NCI-H460 (cell line): Measurements from ENCODE around the gene AVP. TPM values are rescaled to one million over a fixed set of nuclear protein-coding genes. Genes with fewer than 3 reads are reported as not detected.
"Not testable (repeated sequence)": the region's sequence is repeated elsewhere in the genome, so short reads cannot be mapped to it uniquely, and the experiment has no call there.

Experiments
- DNase-seq: peaks from one replicate; pipeline ENCODE4 v3.0.0-alpha.2; 2016; ENCODE audit warnings: low read depth; ENCODE audit errors: extremely low read depth
- total RNA-seq: library from RNA; depleted of rRNA; stranded (reverse); fragments of >200 nt; shearing (Covaris generic); gene quantifications from 2 replicates; pipeline ENCODE4 v1.2.3, GENCODE V29; 2014

The AVP gene
- total RNA-seq, 1 experiment from 2014 or later: not detected

DNA sequence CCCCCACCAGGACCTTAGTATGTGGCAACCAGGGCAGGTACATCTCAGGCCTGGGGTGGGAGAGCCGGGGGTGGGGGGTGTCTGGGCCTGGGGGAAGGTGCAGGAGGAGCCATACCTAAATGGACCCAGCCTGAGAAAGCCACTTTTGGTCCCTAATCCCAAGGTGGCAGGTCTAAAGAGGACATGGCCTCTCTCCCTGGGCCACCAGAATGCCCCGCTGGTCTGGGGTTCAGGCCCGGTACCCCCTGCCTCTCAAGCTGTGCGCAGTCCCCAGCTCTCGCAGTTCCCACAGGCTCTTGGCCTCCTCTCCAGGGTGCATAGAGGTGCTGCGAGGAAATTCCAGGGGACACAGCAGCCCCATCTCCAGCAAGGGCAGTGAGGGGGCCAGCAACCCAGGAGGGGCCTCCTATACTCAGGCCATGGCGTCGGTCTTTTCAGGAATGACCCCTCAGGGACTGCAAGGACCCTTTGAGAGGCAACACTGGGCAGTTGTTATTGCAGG lies 1.1 kb upstream of the AVP start:
- DNase-seq: no peak

DNA sequence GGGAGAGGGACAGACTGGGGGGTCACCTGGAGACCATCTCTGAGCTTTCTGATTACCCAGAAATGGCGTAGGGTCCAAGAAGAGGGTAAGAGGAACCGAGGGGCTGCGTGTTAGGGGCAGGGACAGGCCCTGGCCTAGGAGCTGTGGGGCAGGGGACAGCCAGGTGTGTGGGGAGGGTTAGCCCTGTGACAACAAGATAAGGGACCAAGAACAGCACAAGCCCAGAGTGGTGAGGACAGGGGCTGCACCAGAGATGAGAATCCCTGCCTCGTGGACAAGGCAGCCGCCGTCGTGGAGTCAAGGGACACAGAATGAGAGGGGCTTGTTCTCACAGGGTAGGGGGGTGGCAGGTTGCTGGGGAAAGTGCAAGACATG lies 449 bp upstream of the AVP start:
- DNase-seq: no peak

DNA sequence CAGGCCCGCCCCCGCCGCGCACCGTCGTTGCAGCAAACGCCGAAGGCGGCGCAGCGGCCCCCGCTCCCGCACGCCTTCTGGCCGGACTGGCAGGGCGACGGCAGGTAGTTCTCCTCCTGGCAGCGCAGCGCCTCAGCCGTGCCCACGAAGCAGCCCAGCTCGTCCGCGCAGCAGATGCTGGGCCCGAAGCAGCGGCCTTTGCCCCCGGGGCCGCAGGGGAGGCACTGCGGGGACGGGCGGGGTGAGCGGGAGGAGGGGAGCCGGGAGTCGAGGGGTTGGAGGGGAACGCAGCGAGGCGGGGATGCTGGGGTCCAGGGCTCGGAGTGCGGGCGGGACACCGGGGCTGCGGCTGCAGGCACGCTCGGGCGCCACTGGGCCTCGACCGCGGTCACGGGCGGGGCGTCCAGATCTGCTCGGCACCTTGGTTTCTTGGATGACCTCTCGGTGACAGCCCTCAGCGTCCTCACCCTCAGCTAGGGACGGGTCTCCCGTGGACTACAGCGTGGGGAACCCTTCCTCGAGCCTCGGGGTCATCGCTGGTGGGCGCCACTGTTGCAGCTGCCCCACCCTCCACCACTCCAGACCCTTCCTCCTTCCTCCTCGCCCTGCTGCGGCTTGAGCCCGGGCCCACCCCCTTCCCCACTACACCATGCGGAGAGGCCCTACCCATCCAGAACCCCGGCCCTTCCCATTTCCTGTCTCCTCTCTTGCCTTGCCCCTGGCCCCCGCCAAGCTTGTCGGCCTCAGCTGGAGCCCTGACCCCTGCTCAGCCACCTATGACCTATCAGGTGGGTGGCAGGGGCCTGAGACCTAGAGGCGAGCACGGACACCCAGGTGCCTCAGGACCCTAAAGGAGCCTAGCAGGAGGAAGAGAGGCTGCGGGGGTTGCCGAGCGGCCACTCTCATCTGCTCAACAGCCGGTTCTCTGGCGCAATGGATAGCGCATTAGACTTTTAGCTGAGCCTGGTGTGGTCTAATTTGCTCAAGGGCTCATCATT lies 1.3 kb downstream of the AVP start:
- DNase-seq: no peak

DNA sequence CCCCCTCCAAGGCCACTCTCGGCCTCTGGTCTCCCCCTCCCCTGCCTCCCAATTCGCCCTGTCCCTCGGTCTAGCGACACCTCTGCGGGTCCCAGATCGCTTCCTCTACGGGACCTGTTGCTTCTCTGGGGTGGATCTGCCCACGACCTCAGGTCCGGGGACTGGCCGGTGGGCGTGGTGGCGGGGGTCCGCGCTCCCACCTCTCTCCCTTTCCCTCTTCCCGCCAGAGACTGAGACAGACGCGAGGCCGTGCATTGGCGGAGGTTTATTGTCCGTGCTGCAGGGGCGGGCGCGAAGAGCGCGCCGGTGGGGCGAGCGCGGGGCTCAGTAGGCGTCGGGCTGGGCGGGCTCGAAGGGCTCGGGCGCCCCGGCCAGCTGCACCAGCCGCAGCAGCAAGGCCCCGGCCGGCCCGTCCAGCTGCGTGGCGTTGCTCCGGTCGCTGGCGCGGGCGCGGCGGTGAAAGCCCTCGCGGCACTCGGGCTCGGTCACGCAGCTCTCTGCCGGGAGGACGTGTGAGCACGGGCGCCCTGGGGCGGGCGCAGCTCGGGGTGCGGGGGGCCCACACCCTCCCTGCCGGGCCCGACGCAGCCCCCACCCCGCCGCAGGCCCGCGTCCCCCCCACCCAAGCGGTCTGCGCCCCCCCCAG lies 2.1 kb downstream of the AVP start:
- no peak for DNase-seq

DNA sequence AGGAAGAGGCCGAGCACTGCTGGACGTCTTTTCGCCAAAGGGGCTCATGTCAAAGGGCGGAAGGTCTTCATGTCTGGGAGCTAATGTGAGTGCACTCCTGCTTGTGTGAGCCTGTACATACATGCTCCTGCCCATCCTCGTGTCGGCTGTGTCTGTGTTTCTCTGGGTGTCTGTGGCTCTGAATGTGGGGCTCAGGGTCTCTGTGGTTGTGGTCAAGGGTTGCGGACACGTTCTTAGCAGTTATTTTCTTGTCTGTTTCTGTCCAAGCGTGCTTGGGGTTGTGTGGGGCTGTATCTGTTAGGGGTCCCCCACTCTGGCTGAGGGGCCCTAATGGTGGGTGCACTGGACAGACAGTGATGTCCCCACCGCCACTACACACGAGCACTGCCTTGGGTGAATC lies 2.9 kb downstream of the AVP start:
- no peak for DNase-seq

DNA sequence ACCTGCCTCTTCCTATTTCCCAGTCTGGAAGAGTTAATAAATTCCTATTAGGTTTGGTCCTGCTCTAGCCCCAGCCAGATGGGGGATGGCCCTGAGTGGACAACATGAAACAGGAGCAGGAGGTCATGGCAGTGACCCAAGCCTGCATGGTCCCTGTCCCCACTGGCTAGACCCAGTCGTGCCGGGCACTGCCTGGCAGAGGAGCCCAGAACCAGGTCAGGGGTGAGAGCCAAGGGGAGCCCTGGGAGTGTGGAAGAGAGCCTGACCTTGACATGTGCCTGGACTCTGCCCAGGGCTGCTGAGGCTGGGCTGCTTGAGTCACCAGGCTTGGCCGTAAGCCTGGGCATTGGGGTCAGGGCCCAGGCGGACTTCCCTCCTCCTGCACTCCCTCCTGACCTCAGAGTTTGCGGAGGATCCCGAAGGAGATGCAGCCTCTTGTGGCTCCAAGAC lies 3.6 kb downstream of the AVP start:
- no peak for DNase-seq

DNA sequence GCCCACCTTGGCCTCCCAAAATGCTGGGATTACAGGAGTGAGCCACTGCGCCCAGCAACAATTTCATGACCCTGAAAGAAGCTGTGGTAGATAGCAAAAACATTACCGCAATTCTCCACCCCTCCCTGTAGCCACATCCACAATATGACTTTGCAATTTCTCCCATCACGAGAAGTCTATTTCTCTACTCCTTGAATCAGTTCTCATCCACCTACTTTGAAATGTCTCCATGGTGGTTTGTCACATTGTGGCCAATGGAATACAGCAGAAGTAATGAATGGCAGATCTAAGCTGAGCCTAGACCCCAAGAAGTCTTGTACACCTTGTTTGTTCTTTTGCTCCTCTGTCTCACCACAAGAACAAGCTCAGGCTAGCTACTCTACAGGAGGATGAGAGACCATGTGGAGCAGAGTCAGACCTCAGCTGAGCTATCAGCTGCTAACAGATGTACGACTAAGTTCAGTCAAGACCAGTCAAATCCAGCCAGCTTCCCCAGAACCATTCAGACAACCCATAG lies 6.8 kb downstream of the AVP start:
- no peak for DNase-seq

DNA sequence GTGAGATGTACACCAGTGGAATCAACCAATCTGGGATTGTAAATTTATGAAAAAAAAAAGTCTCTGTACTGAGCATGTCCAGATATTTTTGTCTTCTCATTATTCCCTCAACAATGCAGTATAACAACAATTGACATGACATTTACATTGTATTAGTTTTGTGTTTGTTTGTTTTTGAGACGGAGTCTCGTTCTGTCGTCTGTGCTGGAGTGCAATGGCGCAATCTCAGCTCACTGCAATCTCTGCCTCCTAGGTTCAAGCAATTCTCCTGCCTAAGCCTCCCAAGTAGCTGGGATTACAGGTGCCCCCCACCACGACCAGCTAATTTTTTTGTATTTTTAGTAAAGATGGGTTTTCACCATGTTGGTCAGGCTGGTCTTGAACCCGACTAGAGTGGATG lies 9.2 kb downstream of the AVP start:
- not testable (repeated sequence) for DNase-seq

DNA sequence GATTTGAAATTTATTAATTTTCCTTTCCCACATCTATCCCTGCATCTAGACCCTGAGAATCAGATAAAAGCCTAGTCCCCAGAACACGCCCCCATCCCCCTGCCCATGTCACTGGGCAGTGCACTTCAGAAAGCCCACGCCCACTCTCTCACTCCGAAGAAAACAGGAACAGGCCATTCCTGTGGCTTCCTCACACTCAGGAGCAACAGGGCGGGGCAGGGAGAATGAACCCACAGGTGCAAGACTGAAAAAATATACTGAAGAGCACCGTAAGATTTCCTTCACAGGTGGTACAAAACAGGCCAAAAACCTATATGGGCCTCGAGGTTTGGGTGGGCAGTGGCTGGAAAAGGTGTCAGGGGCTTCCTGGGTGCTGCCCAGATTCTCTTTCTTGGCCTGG lies 9.7 kb downstream of the AVP start:
- no peak for DNase-seq

DNA sequence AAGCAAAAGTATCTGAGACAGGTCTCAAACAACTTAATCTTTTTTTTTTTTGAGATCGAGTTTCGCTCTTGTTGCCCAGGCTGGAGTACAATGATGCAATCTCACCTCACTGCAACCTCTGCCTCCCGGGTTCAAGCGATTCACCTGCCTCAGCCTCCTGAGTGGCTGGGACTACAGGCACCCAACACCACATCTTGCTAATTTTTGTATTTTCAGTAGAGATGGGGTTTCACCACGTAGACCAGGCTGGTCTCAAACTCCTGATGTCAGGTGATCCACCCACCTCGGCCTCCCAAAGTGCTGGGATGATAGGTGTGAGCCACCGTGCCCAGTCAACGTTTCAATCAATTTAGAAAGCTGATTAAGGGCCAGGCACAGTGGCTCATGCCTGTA lies 11.3 kb downstream of the AVP start:
- not testable (repeated sequence) for DNase-seq

DNA sequence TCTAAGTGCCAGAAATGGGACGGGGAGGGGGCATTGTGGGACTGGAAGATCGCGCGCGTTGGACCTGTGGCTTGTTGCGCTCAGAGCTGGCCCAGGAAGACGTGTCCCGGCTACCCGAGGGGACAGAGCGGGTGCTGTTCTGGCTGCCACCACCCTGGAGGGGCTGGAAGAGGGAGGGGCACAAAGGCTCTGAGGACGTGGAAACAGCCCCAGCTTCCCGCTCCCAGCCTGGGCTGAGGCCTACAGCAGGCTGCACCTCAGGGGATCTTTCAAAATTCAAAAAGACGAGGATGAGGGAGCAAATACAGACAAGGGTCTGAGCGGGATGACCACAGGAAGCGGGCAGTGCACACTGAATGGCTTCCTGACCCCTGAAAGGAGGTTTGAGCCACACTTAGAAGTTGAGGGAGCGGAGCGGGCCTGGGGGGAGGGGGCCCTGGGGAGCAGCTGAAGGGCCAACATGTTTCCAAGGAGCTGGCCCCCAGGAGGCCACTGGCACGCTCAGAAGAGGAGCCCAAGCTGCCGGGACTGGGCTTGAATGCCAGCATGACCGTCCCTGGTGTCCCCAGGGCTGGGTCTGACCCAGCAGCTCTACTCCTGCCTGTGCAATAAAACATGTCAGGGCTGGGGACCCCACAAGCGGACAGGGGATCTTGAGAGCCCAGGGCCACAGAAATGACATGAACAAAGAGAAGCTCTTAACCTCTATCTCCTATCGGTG lies 11.8 kb downstream of the AVP start:
- DNase-seq: no peak

DNA sequence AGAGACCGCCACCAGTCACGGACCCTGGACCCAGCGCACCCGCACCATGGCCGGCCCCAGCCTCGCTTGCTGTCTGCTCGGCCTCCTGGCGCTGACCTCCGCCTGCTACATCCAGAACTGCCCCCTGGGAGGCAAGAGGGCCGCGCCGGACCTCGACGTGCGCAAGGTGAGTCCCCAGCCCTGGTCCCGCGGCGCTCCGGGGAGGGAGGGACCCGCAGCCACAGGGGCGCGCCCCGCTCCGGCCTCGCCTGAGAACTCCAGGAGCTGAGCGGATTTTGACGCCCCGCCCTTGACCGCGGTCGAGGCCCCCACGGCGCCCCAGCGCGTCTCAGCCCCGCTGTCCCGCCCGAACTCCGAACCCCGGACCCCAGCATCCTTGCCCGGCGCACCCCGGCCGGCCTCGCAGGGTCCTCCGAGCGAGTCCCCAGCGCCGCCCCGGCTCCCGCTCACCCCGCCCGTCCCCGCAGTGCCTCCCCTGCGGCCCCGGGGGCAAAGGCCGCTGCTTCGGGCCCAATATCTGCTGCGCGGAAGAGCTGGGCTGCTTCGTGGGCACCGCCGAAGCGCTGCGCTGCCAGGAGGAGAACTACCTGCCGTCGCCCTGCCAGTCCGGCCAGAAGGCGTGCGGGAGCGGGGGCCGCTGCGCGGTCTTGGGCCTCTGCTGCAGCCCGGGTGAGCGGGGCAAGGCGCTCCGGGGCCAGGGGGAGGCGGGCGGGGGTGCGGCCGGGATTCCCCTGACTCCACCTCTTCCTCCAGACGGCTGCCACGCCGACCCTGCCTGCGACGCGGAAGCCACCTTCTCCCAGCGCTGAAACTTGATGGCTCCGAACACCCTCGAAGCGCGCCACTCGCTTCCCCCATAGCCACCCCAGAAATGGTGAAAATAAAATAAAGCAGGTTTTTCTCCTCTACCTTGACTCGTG lies 12.7 kb downstream of the AVP start, which contains the start of gene OXT:
OXT (plus strand) TSS at position 11 of the 920 bp plus-strand sequence; CDS start at position 47, 36 bp downstream.
- DNase-seq: no peak

DNA sequence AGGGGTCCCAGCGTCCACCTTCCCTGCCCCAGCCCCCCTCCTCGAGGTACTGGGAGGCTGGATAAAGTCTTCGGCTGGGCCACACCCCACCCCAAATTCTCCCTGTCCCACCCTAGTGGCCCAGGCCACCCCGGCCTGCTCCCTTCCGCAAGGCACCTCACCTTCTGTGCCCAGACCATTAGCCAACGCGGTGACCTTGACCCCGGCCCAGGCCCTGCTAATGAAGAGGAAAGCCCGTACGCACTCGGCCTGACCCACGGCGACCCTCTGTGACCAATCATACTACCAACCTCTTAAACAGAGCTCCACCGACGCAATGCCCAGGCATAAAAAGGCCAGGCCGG lies 13.3 kb downstream of the AVP start:
- no peak for DNase-seq

DNA sequence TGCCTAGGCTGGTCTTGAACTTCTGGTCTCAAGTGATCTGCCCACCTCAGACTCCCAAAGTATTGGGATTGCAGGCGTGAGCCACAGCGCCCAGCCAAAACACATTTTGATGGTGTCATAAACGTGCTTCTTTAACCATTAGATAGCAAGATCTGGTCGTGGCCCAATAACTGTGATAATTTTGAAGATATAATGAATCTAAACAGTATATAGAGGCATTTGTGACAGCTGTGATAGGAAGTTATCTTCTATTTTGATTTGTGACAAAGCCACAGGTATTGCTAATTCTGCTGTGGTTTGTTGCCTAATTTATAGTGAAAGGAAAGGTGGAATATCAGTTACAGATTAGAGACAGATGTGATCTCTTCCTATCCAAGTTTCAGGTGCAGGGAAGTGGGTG lies 13.8 kb downstream of the AVP start:
- DNase-seq: no peak

DNA sequence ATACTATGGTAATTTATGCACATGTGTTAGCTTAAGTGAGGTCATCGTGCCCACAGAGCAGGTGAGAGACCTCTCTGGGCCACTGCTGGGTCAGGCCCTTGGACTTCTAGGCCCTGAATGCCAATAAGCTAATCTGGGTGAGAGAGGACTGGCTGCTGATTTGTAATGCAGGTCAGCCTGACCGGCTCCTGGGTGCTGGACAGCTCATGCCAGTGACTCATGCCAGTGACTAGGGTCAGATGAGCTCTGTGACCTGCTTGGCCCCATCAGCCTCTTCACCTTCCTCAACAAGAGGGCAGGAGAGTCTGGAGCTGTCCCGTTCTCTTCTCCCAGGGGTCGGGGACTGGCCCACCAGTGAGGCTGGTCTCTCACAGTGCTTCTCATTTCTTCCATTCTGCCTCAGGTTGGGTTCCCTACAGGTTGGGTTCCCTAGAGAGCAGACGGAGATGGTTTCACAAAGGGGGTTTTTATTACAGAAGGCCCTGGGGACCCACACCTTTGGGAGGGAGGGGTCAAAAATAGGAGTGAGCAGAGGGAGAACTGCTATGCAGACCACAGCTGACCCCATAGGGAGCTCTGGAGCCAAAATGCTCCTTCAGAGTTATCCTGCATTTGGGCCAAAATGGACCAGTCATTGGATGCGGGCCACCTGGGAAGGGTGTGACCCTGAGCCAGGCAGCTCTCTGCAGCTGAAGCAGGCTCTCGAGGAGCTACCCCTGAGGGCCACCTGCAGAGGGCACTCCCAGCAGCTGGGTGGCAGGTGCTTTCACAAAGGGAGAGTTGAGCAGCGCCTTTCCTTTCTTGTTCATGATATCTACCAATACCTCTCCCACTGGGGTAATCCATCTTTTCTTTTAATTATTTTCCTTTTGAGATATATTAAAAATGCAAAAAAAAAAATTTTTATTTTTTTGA lies 15.3 kb downstream of the AVP start:
- DNase-seq: no peak

DNA sequence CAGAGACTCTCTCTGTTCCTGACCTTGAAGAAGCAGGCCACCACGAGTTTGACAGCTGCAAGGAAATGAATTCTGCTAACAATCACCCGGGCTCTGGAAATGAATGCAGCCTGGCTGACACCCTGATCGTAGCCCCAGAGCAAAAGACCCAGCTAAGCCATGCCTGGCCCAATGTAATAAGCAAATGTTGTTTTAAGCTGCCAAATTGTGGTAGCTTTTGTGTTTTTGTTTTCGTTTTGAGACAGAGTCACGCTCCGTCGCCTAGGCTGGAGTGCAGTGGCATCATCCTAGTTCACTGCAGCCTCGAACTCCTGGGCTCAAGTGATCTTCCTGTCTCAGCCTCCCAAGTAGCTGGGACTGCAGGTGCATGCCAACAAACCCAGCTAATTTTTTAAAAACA lies 16.4 kb downstream of the AVP start:
- no peak for DNase-seq

DNA sequence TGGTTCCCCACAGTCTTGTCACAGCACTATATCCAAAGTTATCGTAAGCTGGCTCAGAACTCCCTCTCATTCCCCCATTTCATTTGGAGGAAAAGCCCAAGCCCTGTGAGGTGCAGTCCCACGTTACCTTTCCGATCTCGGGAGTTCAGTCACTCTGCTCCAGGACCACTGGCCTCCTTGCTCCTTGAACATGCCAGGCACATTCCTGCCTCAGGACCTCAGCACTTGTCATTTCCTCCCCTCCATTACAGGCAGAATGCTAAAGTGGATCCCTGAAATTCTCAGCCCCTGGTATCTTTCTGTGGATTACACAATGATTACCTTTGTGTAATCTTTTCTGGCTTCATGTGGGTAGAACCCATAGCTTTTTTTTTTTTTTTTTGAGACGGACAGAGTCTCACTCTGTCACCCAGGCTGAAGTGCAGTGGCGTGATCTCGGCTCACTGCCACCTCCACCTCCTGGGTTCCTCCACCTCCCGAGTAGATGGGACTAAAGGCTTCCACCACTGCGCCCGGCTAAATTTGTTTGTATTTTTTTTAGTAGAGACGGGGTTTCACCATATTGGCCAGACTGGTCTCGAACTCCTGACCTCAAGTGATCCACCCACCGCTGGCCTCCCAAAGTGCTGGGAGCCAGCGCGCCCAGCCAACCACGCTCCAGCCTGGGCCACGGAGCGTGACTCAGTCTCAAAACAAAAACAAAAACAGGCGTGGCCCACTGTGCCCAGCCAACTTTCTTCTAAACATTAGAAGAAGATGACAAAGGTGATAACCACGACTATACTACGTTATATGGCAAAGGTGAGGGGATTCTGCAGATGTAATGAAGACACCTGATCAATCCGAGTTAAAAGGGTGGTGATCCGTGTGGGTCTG lies 17.1 kb downstream of the AVP start:
- peak; percentile 67 for DNase-seq

DNA sequence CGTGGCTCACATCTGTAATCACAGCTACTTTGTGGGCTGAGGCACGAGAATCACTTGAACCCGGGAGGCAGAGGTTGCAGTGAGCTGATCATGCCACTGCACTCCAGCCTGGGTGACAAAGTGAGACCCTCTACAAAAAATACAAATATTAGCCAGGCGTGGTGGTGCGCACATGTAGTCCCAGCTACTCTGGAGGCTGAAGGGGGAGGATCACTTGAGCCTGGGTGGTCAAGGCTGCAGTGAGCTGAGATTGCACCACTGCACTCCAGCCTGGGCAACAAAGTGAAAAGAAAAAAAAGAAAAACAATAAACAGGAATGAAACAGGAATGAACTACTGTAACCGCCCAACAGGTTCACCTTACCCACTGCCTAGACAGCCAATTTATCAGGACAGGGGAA lies 20.4 kb downstream of the AVP start:
- not testable (repeated sequence) for DNase-seq
